Activated T-helper 1 cell treated with anti-CD3 and anti-CD28 coated beads, Interleukin-2, amount 50 U/mL, for 16 hours (primary cell): ENCODE results near the gene GPR15.

Experiments
- DNase-seq, 2 donors: peaks; one replicate each; pipeline ENCODE4 v3.0.0-alpha.2; 2020; ENCODE audit warnings: low read depth in 1 of 2, low spot score in 1 of 2

Gene GPR15

GRCh38 chr3:98531622-98532274 lies at the start of gene GPR15:
GPR15 (plus strand) TSS chr3:98531978; CDS start chr3:98532034, 56 bp downstream.
- no peak for DNase-seq

DNA sequence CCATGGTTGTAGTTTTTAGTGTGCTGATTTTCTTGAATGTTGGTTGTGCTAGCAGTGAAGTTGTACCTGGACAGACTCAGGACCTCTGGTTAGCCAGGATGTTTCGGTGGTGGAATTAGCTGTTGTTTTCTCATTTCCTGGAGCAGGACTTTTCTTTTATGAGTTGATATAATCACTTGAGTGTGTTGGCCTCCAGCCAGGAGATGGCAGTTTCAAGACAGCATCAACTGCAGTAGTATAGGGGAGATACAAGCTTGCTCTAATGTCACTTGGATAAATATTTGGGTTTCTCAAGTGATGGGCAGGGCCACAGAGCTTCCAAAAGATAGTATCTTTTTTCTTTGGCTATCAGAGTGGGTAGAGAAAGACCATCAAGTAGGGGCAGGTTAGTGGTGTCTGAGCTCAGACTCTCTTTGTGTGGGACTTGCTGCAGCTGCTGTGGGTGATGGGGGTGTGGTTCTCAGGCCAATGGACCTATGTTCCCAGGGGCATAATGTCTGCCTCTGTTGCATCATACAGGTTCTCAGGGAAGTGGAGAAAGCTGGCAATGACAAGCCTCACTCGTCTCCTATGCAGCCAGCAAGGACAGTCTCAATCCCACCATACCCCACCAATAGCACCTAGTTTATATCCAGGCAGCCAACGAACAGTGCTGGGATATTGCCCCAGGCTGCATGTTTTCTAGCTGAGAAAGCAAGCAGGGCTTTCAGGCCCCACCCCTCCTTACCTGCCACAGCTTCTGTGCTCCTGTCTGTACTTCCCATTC lies 48.9 kb upstream of the GPR15 start:
- DNase-seq: no peak

DNA sequence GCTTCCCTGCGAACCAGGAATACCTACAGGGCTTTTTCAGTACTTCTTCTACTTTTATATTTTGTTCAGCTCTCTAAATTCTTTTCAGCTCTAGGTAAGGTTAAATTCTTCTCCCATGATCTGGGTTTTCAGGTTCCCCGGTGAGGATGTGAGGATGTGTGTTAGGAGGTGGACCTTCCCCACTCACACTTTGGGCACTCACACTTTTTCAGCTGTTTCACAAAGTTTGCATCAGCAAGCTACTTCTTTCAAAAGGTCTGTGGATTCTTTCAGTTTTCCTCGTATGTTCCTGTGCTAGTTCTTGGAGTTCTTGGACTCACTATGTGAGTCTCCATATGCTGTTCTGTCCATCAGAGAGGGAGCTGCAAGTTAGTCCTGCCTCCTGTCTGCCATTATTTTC lies 48.2 kb upstream of the GPR15 start:
- DNase-seq: no peak

DNA sequence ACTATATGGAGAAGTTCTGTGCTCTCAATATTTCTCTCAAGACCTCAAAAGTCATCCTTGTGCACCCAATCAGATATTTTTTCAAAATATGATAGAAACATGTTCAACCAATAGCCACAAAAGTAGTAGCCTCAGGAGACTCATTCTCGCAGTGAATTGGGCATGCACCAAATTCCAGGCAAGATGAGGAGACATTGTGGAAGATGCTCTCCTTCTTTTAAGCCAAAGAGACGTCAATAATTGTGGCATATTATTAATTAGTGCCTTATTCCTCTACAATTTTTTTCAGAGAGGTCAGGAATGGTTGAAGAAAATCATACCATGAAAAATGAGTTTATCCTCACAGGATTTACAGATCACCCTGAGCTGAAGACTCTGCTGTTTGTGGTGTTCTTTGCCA lies 34.4 kb upstream of the GPR15 start, which contains the start of gene OR5K2:
Gene OR5K2 (plus strand): TSS at position 301 of the 400 bp plus-strand sequence. CDS start 0 bp downstream, at position 301.
- no peak for DNase-seq

GRCh38 chr3:98500019-98500418 lies 31.8 kb upstream of the GPR15 start:
- no peak for DNase-seq

GRCh38 chr3:98501270-98501669 lies 30.5 kb upstream of the GPR15 start:
- no peak for DNase-seq

GRCh38 chr3:98501863-98502576 lies 29.8 kb upstream of the GPR15 start:
- no peak for DNase-seq

DNA sequence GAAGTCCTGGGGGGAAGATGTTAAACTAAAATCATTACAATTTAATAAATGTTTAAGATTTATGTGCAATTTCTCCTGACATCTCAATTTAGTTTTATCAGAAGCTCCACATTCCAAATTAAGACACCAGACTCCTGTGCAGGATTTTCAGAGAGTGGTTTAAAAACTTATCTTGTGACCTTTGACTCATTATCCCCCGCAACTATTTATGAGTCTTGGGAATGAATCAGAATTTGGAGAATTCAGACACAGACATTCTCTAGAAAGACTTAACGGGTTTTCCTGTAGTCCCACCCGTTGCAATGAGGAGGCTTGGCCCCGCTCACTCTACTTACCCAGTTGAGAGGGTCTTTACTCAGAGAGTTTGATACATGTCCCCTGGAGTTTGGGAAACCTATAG lies 27.2 kb upstream of the GPR15 start:
- no peak for DNase-seq

DNA sequence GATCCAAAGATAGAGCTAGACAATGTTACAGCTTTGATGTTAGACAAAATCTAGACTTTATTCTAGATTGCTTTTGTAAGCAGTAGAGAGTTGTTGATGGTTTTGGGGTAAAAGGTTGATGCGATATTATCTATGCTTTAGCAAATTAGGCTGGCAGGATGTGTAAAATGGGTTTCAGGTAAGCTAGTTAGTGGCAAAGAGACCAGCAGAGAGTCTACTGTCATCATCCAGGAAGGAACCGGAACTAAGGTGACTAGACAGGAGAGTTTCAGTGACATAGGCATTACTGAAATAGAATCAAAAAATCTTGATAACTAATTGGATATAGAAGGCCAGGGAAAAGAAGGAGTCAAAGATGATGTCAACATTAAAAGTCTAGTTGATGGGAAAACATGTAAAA lies 23.2 kb upstream of the GPR15 start:
- DNase-seq: no peak

GRCh38 chr3:98512576-98512975 lies 19.2 kb upstream of the GPR15 start:
- DNase-seq: no peak

DNA sequence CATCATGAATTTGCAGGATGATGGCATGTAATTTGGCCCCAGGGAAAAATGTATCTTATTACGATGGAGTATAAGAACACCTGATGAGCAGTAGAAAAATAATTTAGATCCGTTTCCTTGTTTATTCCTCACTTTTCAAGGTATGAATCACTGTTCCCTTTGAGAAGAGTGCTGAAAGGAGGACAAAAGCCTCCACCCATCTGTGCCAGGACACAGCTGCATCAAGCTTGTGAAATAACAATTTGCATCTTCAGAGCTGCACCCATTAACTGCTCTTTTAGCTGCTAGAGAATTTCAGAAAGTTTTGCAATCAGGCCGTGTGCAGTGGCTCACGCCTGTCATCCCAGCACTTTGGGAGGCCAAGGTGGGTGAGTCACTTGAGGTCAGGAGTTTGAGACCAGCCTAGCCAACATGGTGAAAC lies 18.7 kb upstream of the GPR15 start:
- no peak for DNase-seq

DNA sequence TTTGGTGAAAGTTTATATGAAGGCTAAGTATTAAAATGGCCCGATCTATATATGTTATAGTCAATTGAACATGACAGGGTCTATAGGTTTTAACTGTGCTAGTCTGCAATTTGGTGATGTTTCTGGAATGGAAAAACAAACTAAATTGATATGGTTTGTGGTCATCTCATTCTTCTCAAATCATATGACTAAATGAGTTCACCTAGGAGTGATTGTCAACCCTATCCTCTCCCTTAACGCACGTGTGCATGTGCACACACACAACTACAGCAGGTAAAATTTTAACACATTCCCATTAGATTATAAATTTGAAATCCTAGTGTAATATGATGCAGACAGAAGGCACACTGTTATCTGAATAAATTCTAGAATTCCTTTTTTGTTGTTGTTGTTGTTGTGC lies 18.0 kb upstream of the GPR15 start:
- DNase-seq: no peak

GRCh38 chr3:98514948-98515347 lies 16.8 kb upstream of the GPR15 start:
- no peak for DNase-seq

- DNase-seq: no peak
Measured at GRCh38 chr3:98518816-98519215, 13.0 kb upstream of the GPR15 start.

DNA sequence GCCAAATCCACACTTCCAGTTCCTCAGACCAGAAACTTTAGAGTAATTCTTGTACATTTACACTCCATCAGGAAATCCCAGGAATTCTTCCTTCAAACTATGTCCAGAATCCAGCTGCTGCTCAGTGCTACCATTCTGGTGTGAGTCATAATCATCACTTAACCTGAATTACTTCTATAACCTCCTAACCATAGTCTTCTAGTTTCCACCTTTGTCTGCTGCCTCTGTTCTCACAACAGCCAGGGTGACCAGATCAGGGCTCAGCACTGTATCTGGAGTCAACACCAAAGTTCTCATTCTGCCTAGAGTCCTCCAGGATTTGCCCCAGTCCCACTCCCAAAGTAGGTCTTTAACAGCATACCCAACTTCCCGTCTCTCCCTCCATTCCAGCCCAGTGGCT lies 12.4 kb upstream of the GPR15 start:
- DNase-seq: no peak

DNA sequence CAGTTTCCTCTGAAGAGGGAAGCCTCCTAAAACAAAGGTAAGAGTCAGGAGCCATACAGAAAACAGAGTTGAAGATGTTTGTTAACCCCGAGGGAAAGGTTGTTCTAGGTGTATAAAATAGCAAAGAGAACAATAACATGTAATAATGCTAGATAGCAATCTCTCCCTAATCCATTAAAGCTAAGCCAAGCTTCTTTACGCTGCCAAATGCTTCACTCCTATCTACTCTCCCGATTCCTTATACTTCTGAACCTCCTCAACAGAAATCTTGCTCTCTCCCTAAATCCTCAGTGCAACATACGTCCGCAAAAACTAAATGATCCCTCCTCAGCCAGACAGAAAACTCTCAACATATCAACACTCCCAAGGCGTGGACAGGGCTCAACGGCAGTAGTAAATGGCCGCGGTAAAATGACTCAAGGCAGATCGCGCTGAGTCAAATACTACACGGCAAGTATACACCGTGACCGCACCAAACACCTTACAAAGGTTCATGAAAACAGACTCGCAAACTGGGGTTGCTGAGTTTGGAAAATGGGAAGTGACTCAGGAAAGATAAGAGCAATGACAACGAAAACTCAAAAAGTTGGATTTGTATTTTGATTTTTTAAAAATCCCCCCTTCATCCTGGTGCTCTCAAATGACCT lies 9.8 kb upstream of the GPR15 start:
- peak; percentile 22 to 47 for DNase-seq

DNA sequence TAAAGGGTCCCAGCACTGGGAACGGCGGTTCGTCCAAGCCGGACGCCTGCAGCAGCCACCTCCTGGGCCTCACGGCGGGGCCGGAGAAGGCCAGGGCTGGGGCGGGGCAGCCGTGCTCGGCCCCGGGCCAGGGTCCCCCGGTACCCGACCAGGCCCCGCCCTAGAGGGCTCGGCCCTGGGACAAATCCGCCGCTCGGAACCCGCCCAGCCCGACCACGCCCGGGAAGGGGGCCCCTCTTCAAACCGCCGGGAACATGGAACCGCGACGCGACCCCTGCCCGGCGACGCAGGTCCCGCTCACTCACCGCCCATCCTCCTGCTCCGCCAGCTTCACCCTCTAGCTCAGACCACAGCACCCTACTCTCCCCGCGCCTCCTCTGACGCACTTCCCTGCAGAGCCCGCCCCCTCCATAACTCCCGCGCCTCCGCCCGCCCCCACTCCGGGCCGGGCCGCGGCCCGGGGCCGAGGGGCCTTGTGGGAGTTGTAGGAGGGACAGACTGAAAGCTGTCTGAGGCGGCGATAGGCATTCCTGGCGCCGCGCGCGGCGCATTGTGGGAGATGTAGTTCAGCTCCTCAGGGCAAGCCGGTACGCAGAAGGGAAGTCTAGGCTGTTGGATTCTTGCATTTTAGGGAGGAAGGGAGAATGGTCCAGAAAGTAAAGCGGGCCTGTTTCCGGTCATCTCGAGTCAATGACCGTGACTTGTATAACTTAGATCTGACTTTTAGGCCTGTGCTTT lies 9.1 kb upstream of the GPR15 start, which contains the start of gene CLDND1:
Gene CLDND1 (minus strand): TSS at position 359 of the 738 bp plus-strand sequence. CDS start 1,478 bp downstream, outside the sequence.
- DNase-seq: peak; percentile 90 to 93

DNA sequence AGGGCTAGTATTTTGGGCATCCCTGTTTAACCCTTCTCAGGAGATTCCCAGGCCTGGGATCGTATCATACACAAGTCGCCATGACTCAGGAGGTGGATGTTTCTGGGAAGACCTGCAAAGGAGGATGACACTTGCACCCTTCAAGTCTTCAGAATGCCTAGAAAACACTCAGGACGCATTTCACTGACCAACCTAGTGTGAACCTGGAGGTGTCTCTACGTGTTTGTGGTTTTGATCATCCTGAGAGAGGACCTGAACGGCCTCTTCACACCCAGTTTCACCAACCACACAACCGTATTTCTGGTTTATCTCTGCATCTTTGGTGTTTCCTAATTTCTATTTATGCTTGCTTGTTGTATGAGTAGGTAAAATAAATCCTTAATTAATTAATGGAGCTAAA lies 6.3 kb upstream of the GPR15 start:
- no peak for DNase-seq

GRCh38 chr3:98528474-98529346 lies 3.1 kb upstream of the GPR15 start:
- no peak for DNase-seq
